Measurements from ENCODE around the gene GORASP2.

Gene GORASP2

DNA sequence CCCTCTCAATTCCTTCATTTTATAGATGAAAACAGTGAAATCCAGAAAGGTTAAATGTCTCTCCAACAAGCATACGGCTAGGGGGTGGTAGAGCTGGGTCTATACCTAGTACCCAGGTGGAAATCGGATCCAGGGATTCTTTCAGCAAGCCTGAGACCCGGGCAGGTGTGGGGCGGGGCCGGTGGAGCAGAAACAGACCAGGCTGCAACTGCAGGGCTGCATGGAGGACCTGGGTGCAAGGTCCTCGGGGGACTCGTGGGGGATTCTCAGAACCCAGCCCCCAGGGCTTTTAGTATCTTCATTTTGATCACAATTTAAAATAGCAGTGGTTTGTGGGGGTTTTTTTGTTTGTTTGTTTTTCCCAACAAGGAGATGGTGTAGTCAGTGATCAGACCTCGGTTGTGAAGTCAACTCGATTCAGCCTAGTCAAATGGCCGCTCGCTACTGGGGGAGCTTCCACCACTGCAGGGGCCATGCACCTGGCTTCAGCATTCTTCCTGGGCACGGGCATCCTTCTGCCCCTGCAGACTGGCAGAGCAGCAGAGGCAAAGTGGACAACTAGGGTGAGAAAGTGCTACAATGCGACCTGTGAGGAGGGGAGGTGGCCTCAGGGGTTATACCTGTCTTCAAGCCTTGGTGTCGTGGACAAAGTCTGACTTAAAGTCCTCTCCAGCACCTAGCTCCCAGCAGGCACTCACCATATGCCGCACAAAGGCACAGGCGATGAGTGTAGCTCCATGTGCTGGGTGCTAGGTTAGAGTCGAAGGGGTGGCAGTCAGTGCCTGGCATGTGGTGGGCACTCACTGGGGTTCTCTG, 46.3 kb downstream of the GORASP2 start:
- no peak for DNase-seq (ENCODE audit: low spot score in 2 of 2)

DNA sequence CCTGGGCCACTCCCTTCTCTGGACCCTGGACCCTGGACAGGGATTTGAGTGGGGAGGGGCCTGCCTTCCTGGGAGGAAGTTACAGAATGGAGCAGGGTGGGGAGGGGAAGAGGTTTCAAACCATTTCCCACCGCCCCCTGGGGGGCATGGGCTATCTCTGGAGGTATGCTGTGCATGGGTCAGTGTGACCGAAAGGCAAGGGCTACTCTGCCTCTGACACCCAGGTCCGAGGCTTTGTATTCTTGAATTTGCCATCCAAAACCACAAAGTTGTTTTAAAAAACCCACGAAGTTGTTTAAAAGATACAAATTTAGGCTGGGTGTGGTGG, 46.9 kb downstream of the GORASP2 start:
- H3K4me1 Mint-ChIP-seq = peaks cover 4% of the 10 kb centered on the region
- H3K9me3 Mint-ChIP-seq = no peaks in the 10 kb centered on the region
- H3K4me3 Mint-ChIP-seq = no peak overlapping the region
- no peak overlapping the region for H3K27ac Mint-ChIP-seq
- no peaks in the 10 kb centered on the region for H3K36me3 Mint-ChIP-seq
- ATAC-seq (ENCODE audit: low read depth) (no peak), DNase-seq (ENCODE audit: low spot score in 2 of 2) (no peak)
- H3K27me3 Mint-ChIP-seq = peaks cover 3% of the 10 kb centered on the region

More for the DNA sequence above, 46.3 kb downstream of the GORASP2 start:
- H3K27me3 Mint-ChIP-seq = peaks cover 3% of the 10 kb centered on the region
- H3K4me3 Mint-ChIP-seq = no peak overlapping the region
- no peak overlapping the region for H3K27ac Mint-ChIP-seq
- no peaks in the 10 kb centered on the region for H3K9me3 Mint-ChIP-seq
- H3K36me3 Mint-ChIP-seq = no peaks in the 10 kb centered on the region
- ATAC-seq (ENCODE audit: low read depth) = no peak
- peaks cover 4% of the 10 kb centered on the region for H3K4me1 Mint-ChIP-seq

DNA sequence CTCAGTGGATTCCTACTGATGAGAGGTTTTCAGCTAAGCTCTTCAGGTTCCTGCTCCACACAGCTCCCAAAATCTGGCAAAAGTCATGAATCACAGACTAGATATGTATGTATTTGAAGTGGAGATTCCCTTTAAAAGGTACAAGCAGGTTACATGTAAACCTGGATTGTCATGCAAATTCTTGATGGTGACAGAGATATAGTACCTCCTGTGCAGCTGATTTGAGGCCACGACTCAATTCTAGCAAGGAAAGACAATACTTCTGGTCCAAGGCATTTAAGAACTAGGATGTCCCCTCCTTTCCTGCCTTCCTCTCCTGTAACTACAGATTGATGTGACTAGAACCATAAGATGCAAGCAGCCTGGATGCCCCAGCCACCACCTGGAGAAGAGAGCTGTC, 55.0 kb downstream of the GORASP2 start:
- Mint-ChIP-seq H3K27me3 (peaks cover 2% of the 10 kb centered on the region), H3K9me3 (no peaks in the 10 kb centered on the region), H3K4me3 (no peak overlapping the region), H3K27ac (peak overlapping the region; percentile 42), H3K4me1 (peaks cover 4% of the 10 kb centered on the region), H3K36me3 (no peaks in the 10 kb centered on the region)
- ATAC-seq (ENCODE audit: low read depth) = no peak
- no peak for DNase-seq (ENCODE audit: low spot score in 2 of 2)

DNA sequence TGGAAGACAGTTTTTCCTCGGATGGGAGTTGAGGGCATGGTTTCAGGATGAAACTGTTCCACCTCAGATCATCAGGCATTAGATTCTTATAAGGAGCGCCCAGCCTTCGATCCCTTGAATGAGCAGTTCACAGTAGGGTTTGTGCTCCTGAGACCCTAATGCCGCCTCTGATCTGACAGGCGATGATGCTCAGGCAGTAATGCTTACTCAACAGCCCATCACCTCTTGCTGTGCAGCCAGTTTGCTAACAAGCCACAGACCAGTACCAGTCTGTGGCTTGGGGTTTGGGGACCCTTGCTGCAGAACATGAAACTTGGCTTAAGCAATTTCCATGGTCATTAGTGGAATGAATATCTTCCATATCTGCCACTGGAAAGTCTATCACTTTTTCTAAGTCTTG, 56.4 kb downstream of the GORASP2 start:
- ATAC-seq (ENCODE audit: low read depth) (no peak), DNase-seq (ENCODE audit: low spot score in 2 of 2) (no peak)
- no peaks in the 10 kb centered on the region for H3K36me3 Mint-ChIP-seq
- peak overlapping the region; percentile 45 for H3K27ac Mint-ChIP-seq
- no peak overlapping the region for H3K4me3 Mint-ChIP-seq
- no peaks in the 10 kb centered on the region for H3K27me3 Mint-ChIP-seq
- H3K4me1 Mint-ChIP-seq = peaks cover 4% of the 10 kb centered on the region
- no peaks in the 10 kb centered on the region for H3K9me3 Mint-ChIP-seq

DNA sequence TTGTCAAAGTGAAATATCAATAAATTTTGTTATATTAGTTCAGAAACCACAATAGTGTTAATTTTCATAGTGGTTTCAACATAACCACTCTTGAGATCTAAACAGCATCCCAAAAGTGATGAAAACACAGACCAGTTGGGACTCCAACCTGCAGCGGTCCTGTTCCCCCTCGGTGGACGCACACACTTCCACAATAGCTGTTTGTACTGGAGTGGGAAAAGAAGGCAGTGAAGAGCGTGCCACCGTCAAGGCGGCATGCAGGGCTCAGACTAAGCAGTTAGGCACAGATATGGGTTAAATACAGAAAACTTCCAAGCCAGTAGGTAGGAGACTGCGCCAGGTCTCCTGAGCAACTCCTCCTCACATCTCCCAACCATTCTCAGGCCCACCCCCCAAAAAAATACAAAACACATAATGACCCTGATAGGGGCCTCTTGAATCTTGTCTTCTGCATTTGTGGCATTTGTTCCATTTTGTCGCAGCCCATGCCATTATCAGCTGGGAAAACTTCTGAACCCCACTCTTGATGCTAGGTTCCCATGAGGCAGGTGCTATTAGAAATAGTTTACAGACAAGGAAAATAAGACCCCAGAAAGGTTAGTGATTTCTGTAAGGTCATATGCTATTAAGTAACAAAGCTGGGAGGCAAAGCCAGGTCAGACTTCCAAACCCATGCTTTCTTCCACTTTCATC, 57.7 kb downstream of the GORASP2 start:
- H3K4me3 Mint-ChIP-seq = no peak overlapping the region
- H3K27me3 Mint-ChIP-seq = no peaks in the 10 kb centered on the region
- H3K9me3 Mint-ChIP-seq = no peaks in the 10 kb centered on the region
- DNase-seq (ENCODE audit: low spot score in 2 of 2) (no peak), ATAC-seq (ENCODE audit: low read depth) (no peak)
- H3K36me3 Mint-ChIP-seq = peaks cover 3% of the 10 kb centered on the region
- H3K4me1 Mint-ChIP-seq = peaks cover 6% of the 10 kb centered on the region
- H3K27ac Mint-ChIP-seq = no peak overlapping the region

DNA sequence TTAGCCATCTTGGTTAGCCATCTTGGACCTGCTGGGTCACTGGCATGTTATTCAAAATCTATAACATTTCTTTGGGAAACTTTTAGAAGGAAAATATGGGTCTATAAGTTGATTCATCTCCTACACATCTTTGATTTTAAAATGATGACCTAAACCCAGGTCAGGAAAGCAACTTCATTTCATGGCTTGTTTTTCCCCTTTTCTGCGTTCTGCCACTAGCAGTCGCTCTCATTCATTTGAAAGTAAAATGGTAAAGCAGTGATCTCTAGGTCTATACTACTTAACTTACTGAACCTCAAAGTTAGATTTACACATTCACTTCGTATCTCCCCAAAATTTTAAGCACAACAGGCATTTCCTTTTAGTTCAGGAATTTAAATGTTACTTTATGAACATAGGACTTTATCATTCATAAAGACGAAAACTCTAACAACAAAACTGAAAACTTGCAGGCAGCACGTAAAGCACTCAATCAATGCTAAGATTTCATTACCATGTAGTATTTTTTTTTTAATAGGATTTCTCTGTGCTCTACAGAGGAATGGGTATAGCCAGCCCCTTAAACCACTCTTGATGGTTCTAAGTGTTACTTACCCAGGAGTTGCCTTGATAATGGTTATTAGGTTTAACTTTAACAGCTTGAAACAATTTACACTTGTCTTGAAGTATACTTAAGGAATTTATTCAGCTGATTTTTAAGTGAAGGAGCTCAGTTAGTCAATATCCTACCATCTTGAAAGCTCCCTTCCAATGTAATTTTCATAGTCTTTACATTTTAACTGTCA, 62.5 kb downstream of the GORASP2 start:
- Mint-ChIP-seq H3K27me3 (no peaks in the 10 kb centered on the region), H3K36me3 (peaks cover 9% of the 10 kb centered on the region), H3K4me3 (no peak overlapping the region), H3K27ac (peak overlapping the region; percentile 57), H3K9me3 (no peaks in the 10 kb centered on the region), H3K4me1 (peaks cover 2% of the 10 kb centered on the region)
- DNase-seq (ENCODE audit: low spot score in 2 of 2) = no peak
- no peak for ATAC-seq (ENCODE audit: low read depth)

DNA sequence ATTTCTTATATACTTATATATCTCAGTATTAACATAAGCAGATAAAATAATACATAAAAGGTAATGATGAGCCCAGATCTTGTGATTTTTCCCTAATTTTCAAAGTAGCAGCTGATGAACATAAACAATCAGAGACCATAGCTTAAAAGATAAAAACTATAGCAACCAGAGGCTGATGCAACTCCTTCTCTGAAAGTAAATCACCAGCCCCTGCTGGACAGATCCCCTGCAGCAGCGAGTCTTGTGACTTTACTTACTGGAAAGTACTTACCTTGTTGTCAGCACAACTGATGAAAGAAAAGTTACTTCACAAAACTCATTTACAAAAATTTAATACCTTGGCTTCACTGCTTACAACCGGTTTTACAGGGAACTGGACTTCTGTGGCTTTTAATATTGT, 67.3 kb downstream of the GORASP2 start:
- ATAC-seq (ENCODE audit: low read depth) = no peak
- Mint-ChIP-seq H3K4me1 (no peaks in the 10 kb centered on the region), H3K4me3 (no peak overlapping the region), H3K36me3 (peaks cover 24% of the 10 kb centered on the region), H3K9me3 (no peaks in the 10 kb centered on the region), H3K27me3 (no peaks in the 10 kb centered on the region), H3K27ac (no peak overlapping the region)
- DNase-seq (ENCODE audit: low spot score in 2 of 2) = no peak

DNA sequence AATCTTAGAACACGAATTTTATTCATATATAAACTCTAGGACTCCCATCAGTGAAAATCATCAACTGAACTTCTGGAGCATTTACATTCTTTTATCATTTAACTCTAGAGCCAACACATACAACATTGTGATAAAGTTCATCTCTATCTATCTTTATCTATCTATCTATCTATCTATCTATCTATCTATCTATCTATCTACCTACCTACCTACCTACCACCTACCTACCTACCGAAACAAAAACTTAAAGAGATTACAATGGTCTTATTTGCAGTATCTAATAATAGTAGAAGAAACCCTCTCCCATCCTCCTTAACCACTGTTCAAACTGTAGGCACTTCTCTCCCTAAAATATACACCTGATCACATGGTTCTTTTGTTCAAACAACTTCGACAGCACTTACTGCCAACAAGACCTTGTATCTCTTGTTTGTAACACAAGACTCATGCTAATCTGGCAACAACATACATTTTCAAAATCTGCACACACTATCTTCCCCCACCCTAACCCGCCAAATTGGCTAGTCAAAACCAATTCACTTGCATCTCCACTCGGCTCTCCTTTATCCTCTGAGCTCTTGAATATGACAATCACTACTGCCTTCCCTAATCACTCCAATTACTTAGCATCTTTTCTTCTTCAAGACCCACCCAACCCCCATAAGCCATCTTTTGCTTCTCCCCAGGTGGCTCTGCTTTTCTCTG, 69.0 kb downstream of the GORASP2 start:
- Mint-ChIP-seq H3K27ac (peak overlapping the region; percentile 4), H3K27me3 (no peaks in the 10 kb centered on the region), H3K36me3 (peaks cover 24% of the 10 kb centered on the region), H3K4me3 (no peak overlapping the region), H3K4me1 (no peaks in the 10 kb centered on the region), H3K9me3 (no peaks in the 10 kb centered on the region)
- DNase-seq (ENCODE audit: low spot score in 2 of 2) = no peak
- ATAC-seq (ENCODE audit: low read depth) = no peak

DNA sequence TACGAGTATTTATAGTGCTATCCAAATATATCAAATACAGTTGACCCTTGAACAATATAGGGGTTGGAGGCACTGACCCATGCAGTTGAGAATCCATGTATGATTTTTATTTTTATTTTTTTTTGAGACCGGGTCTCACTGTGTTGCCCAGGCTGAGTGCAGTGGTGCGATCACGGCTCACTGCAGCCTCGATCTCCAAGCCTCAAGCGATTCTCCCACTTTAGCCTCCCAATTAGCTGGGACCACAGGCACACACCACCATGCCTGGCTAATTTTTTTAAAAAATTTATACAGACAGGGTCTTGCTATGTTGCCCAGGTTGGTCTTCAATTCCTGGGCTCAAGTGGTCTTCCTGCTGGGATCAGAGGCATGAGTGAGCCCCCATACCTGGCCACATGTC, 70.6 kb downstream of the GORASP2 start:
- Mint-ChIP-seq H3K27me3 (no peaks in the 10 kb centered on the region), H3K36me3 (peaks cover 29% of the 10 kb centered on the region), H3K4me1 (peaks cover 2% of the 10 kb centered on the region), H3K9me3 (no peaks in the 10 kb centered on the region), H3K4me3 (no peak overlapping the region), H3K27ac (no peak overlapping the region)
- ATAC-seq (ENCODE audit: low read depth) = no peak
- DNase-seq (ENCODE audit: low spot score in 2 of 2) = no peak

DNA sequence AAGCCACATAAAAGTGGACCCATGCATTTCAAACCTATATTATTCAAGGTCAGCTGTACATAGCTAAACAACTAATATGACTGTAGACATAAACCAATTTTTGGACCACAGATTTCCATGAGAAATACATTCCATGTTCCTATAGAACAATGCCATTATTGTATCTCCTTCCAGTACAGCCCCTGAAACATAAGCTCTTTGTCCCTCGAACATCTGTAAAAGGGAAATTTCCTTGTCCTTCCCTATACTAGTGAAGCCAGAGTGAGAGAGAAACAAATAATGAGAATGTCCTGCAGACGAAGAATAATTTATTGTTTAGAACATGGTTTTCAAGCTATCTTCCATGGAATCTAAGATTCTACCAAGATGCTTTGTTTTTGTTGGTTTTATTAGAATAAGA, 75.3 kb downstream of the GORASP2 start:
- ATAC-seq (ENCODE audit: low read depth) (no peak), DNase-seq (ENCODE audit: low spot score in 2 of 2) (no peak)
- H3K9me3 Mint-ChIP-seq = no peaks in the 10 kb centered on the region
- H3K4me1 Mint-ChIP-seq = peaks cover 5% of the 10 kb centered on the region
- no peaks in the 10 kb centered on the region for H3K27me3 Mint-ChIP-seq
- H3K27ac Mint-ChIP-seq = no peak overlapping the region
- peaks cover 40% of the 10 kb centered on the region for H3K36me3 Mint-ChIP-seq
- H3K4me3 Mint-ChIP-seq = no peak overlapping the region

DNA sequence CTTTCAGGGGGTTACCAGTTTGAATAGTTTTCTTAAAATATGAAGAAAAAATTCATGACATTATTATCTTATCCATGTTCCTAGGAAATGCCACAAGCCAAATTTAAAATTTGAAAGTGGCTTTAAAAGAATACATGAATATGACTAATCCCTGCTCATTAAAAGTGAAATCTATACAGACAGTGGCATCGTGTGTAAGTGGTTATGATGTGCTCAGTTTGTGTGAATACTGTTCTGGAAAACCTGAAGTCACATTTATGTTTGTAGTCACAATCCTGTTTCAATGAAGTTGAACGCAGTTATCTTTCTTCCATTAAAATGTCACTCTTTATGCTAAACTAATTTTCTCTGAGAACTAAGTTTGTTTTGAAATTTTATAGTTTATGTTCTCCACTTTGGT, 75.8 kb downstream of the GORASP2 start:
- H3K27ac Mint-ChIP-seq = no peak overlapping the region
- DNase-seq (ENCODE audit: low spot score in 2 of 2) = no peak
- peaks cover 5% of the 10 kb centered on the region for H3K4me1 Mint-ChIP-seq
- H3K36me3 Mint-ChIP-seq = peaks cover 39% of the 10 kb centered on the region
- no peak overlapping the region for H3K4me3 Mint-ChIP-seq
- H3K27me3 Mint-ChIP-seq = no peaks in the 10 kb centered on the region
- ATAC-seq (ENCODE audit: low read depth) = no peak
- H3K9me3 Mint-ChIP-seq = no peaks in the 10 kb centered on the region

DNA sequence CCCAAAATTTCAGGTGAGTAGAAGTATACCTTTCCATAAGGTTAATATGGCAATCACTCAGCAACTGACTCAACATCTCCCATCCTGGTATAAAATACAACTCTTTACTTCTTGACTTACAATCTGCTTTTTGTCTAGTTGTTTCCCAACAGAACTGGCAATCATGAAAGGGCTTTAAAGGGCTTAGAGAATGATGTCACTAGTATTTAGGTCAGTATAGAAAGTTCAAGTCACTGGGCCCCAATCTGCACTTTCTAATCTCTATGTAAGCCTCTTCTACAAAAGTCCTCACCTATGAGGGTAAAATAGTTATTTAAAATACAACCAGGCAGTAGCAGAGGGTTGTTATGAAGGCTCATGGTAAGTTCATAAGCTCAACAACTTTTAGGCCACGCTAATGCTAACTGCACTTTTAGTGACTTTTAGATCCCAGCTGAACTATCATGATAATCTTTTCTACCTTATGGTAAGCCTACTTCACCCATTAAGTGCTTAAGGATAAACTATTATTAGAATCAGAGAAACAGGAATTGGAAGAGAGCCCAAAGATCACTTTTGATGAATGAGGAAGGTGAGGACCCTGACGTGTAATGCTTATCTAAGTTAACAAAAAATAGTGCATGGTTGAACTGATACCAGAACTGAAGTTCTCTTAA, 79.6 kb downstream of the GORASP2 start:
- Mint-ChIP-seq H3K4me1 (peaks cover 2% of the 10 kb centered on the region), H3K9me3 (no peaks in the 10 kb centered on the region), H3K36me3 (peaks cover 47% of the 10 kb centered on the region), H3K27me3 (no peaks in the 10 kb centered on the region), H3K27ac (peak overlapping the region; percentile 18), H3K4me3 (no peak overlapping the region)
- ATAC-seq (ENCODE audit: low read depth) = no peak
- DNase-seq (ENCODE audit: low spot score in 2 of 2) = no peak

DNA sequence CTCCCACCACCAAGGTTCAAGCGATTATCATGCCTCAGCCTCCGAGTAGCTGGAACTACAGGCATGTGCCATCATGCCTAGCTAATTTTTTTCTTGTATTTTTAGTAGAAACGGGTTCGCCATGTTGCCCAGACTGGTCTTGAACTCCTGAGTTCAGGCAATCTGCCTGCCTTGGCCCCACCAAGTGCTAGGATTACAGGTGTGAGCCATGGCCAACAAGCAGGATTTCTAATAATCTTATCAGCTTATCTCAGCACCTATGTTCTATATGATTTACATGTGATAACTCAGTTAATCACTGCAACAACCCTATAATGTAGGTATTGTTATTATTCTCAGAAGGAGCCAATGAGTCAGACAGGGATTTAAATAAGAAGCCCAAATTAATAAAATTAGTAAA, 80.3 kb downstream of the GORASP2 start:
- H3K9me3 Mint-ChIP-seq = no peaks in the 10 kb centered on the region
- no peak for ATAC-seq (ENCODE audit: low read depth)
- H3K27ac Mint-ChIP-seq = peak overlapping the region; percentile 40
- H3K4me3 Mint-ChIP-seq = no peak overlapping the region
- DNase-seq (ENCODE audit: low spot score in 2 of 2) = no peak
- peaks cover 2% of the 10 kb centered on the region for H3K4me1 Mint-ChIP-seq
- H3K27me3 Mint-ChIP-seq = no peaks in the 10 kb centered on the region
- peaks cover 50% of the 10 kb centered on the region for H3K36me3 Mint-ChIP-seq
